Measurements from ENCODE around the gene TRIO. TPM values are rescaled to one million over a fixed set of nuclear protein-coding genes. Genes with fewer than 3 reads are reported as not detected.

The TRIO gene
- total RNA-seq, 1 experiment from 2014 or later, result 211 TPM

DNA sequence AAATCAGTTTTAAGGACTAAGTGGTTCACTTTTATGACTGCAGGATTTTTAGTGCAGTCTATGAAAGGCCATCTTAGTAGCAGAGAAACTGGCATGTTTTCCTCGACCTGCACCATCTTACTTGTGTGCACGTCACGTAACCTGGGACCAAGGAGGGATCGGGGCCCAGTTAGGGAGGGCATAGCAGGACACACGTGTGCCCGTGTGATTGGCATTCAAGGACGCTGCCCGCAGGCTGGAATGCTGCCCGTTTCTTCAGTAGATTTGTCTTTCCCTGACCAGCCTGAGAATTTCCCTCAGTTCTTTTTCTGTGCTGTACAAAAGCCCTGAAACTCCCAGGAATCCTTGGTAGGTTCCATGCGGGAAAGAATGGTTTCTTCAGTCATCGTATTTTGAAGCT, 196.3 kb downstream of the TRIO start:
- no peak for DNase-seq
- Histone ChIP-seq H3K27ac (ENCODE audit: low read length) (no peak overlapping the region), H3K27me3 (ENCODE audit: low read length) (no peaks in the 10 kb centered on the region), H3K4me2 (ENCODE audit: low read length) (no peak overlapping the region), H3K36me3 (ENCODE audit: low read depth, low read length) (peaks cover 61% of the 10 kb centered on the region), H2AFZ (ENCODE audit: low read length) (no peak overlapping the region), H3K9me3 (ENCODE audit: low read length) (no peaks in the 10 kb centered on the region), H3K9ac (ENCODE audit: low read length) (no peak overlapping the region), H3K4me1 (ENCODE audit: insufficient read depth, low read length) (no peaks in the 10 kb centered on the region), H3K79me2 (ENCODE audit: low read length) (peaks cover 43% of the 10 kb centered on the region), H4K20me1 (ENCODE audit: low read length) (0 out of 2 replicates have a peak, but pooled peaks cover 13% of the 10 kb centered on the region), H3F3A (ENCODE audit: low read length, unreplicated experiment) (no peaks in the 10 kb centered on the region), H3K9me2 (replicated peaks; ENCODE audit: low read length) (no peaks in the 10 kb centered on the region), H3K4me3 (ENCODE audit: low read length) (no peak overlapping the region)
- POLR2A ChIA-PET (ENCODE audit: unreplicated experiment), result no interaction called here
- ATAC-seq, result no peak
- intact Hi-C loops (cut with micrococcal nuclease), result no loop called here
- no TSS peak for BruUV-seq (replicated peaks)
- TF ChIP-seq EZH2phosphoT487 (IDR thresholded peaks at IDR 0.05; ENCODE audit: borderline replicate concordance, low read length) (no peak), EZH2 (IDR thresholded peaks at IDR 0.05; ENCODE audit: low read length, unreplicated experiment) (no peak)
- TF ChIP-seq, protein P1, sequence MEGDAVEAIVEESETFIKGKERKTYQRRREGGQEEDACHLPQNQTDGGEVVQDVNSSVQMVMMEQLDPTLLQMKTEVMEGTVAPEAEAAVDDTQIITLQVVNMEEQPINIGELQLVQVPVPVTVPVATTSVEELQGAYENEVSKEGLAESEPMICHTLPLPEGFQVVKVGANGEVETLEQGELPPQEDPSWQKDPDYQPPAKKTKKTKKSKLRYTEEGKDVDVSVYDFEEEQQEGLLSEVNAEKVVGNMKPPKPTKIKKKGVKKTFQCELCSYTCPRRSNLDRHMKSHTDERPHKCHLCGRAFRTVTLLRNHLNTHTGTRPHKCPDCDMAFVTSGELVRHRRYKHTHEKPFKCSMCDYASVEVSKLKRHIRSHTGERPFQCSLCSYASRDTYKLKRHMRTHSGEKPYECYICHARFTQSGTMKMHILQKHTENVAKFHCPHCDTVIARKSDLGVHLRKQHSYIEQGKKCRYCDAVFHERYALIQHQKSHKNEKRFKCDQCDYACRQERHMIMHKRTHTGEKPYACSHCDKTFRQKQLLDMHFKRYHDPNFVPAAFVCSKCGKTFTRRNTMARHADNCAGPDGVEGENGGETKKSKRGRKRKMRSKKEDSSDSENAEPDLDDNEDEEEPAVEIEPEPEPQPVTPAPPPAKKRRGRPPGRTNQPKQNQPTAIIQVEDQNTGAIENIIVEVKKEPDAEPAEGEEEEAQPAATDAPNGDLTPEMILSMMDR (conservative IDR thresholded peaks at IDR 0.05; ENCODE audit: low read depth, low read length), result no peak
- CTCF ChIA-PET, result no interaction called here

DNA sequence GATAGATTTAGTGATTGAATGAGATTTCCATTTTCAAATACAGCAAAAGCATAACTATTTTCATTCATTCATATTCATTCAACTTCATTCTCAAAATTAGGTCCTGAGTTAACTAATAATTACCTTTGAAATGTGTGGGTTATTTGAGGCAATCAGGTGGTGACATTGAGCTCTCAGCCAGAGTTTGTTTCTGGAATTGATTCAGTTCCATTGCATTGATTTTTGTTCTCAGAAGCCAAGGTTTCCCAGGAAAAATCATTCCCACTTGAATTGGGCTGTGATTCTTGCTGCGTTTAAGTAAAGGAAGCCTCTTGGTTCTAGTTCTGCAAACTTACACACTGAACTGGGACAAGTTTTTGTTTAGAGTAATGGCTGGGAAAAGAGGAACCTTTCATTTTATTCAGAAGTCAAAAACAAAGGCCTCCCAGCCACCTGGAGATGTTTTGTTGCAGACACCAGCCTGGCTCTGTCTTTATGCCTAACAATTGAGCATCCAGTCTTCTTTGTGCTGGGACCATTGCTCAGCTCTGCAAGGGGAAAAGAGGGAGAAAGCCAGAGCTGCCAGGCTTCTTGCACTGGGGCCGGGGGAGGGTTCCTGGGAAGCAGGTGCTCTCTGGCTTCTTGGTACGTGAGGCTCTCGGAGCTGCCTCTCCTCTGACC, 198.6 kb downstream of the TRIO start:
- no peak overlapping the region for H3K27ac ChIP-seq (ENCODE audit: low read length)
- H3K27me3 ChIP-seq (ENCODE audit: low read length), result no peaks in the 10 kb centered on the region
- H3K4me1 ChIP-seq (ENCODE audit: insufficient read depth, low read length), result no peaks in the 10 kb centered on the region
- H3K9me3 ChIP-seq (ENCODE audit: low read length), result no peaks in the 10 kb centered on the region
- no TSS peak for BruUV-seq (replicated peaks)
- no peak overlapping the region for H2AFZ ChIP-seq (ENCODE audit: low read length)
- no peak overlapping the region for H3K4me3 ChIP-seq (ENCODE audit: low read length)
- peaks cover 32% of the 10 kb centered on the region; the same call in 1 of the 2 replicates for H3K79me2 ChIP-seq (ENCODE audit: low read length)
- ChIA-PET POLR2A (ENCODE audit: unreplicated experiment) (no interaction called here), CTCF (no interaction called here)
- ATAC-seq, result no peak
- peaks cover 56% of the 10 kb centered on the region for H3K36me3 ChIP-seq (ENCODE audit: low read depth, low read length)
- H4K20me1 ChIP-seq (ENCODE audit: low read length), result 0 out of 2 replicates have a peak, but pooled peaks cover 13% of the 10 kb centered on the region
- TF ChIP-seq EZH2phosphoT487 (IDR thresholded peaks at IDR 0.05; ENCODE audit: borderline replicate concordance, low read length) (no peak), EZH2 (IDR thresholded peaks at IDR 0.05; ENCODE audit: low read length, unreplicated experiment) (no peak)
- TF ChIP-seq, protein P1 (conservative IDR thresholded peaks at IDR 0.05; ENCODE audit: low read depth, low read length), result no peak
- no peak overlapping the region for H3K4me2 ChIP-seq (ENCODE audit: low read length)
- H3K9me2 ChIP-seq (replicated peaks; ENCODE audit: low read length), result no peaks in the 10 kb centered on the region
- intact Hi-C loops (cut with micrococcal nuclease), result no loop called here
- no peak for DNase-seq
- H3K9ac ChIP-seq (ENCODE audit: low read length), result no peak overlapping the region
- no peaks in the 10 kb centered on the region for H3F3A ChIP-seq (ENCODE audit: low read length, unreplicated experiment)

DNA sequence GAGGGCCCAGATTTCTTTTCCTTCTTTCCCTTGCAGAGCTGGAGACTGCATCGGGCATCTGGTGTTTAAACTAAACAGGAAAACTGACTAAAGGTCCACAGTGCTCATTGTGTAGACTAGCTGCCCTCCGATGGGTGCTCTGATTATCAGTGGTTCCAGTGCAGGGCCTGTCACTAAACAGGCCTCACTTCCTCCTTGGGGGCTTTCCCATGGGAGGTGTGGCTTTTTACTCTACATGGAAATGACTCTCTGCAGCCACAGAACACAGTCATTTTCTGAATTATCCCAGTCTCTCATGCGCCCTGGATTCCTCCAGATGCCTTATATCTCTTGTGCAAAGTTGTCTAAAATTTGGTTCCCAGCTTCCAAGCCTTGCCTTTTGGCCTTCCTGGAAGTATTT, 199.2 kb downstream of the TRIO start:
- Histone ChIP-seq H3K9me2 (replicated peaks; ENCODE audit: low read length) (no peaks in the 10 kb centered on the region), H2AFZ (ENCODE audit: low read length) (no peak overlapping the region), H3K27ac (ENCODE audit: low read length) (no peak overlapping the region), H4K20me1 (ENCODE audit: low read length) (0 out of 2 replicates have a peak, but pooled peaks cover 13% of the 10 kb centered on the region), H3K79me2 (ENCODE audit: low read length) (peaks cover 31% of the 10 kb centered on the region; the same call in 1 of the 2 replicates), H3F3A (ENCODE audit: low read length, unreplicated experiment) (no peaks in the 10 kb centered on the region), H3K4me2 (ENCODE audit: low read length) (no peak overlapping the region), H3K4me1 (ENCODE audit: insufficient read depth, low read length) (no peaks in the 10 kb centered on the region), H3K9ac (ENCODE audit: low read length) (no peak overlapping the region), H3K4me3 (ENCODE audit: low read length) (no peak overlapping the region), H3K9me3 (ENCODE audit: low read length) (no peaks in the 10 kb centered on the region), H3K36me3 (ENCODE audit: low read depth, low read length) (peaks cover 52% of the 10 kb centered on the region), H3K27me3 (ENCODE audit: low read length) (no peaks in the 10 kb centered on the region)
- CTCF ChIA-PET, result no interaction called here
- TF ChIP-seq, protein P1 (conservative IDR thresholded peaks at IDR 0.05; ENCODE audit: low read depth, low read length), result no peak
- TF ChIP-seq EZH2phosphoT487 (IDR thresholded peaks at IDR 0.05; ENCODE audit: borderline replicate concordance, low read length) (no peak), EZH2 (IDR thresholded peaks at IDR 0.05; ENCODE audit: low read length, unreplicated experiment) (no peak)
- no TSS peak for BruUV-seq (replicated peaks)
- ATAC-seq, result no peak
- intact Hi-C loops (cut with micrococcal nuclease), result no loop called here
- DNase-seq, result no peak
- POLR2A ChIA-PET (ENCODE audit: unreplicated experiment), result no interaction called here
